K562 (cell line): ENCODE measurements around the gene KCNQ5. TPM values are rescaled to one million over a fixed set of nuclear protein-coding genes. Genes with fewer than 3 reads are reported as not detected.

Source experiments
- ATAC-seq: fragments of 200-7000 bp; cut with Tn5 transposase; 3 replicates; pipeline ENCODE4 v1.9.1; 2020; ENCODE audit warnings: moderate library complexity
- BruUV-seq: library from RNA; stranded (reverse); fragments of 400-500 nt; replicated peaks from 2 replicates; lab custom pipeline; 2021; lab: Mats Ljungman, UMichigan
- CTCF ChIA-PET: fragments of 300-600 bp; formaldehyde crosslinking; extraction: SDS; loops from one replicate; lab custom pipeline; 2021; ENCODE audit warnings: low intra/inter-chr PET ratio; lab: Yijun Ruan, JAX
- POLR2A ChIA-PET: fragments of 300-600, 350-650 bp; sonication (Branson Sonifier 250); formaldehyde crosslinking; extraction: SDS; loops from one replicate; lab custom pipeline; 2021; ENCODE audit warnings: antibody characterized with exemption, inconsistent platforms; lab: Yijun Ruan, JAX
- DNase-seq, 4 experiments: peaks; one replicate each; pipeline versions ENCODE4 v3.0.0 to v3.0.0-alpha.2; 2011 to 2018; ENCODE audit warnings: low spot score in 3 of 4, mixed read lengths in 3 of 4; ENCODE audit errors: extremely low read depth in 1 of 4
- FAIRE-seq: peaks from 2 replicates; lab custom pipeline; 2011; peaks lifted over from hg19 to GRCh38; lab: Jason Lieb, UNC
- H2AFZ ChIP-seq: 2 replicates; pipeline ENCODE4 v1.6.0; 2011; ENCODE audit warnings: low read depth, low read length, control low read depth, inconsistent platforms
- H3K27ac ChIP-seq: fragments of 200-600 bp; 3 replicates; pipeline ENCODE4 v1.8.0; 2011; ENCODE audit warnings: low read depth, mild to moderate bottlenecking, control low read depth, inconsistent platforms, low read length, moderate library complexity, mixed read lengths; ENCODE audit errors: extremely low read depth
- H3K27me3 ChIP-seq, 2 experiments: fragments of 300-600 bp in 1 of 2; 2 replicates in 1 of 2; 3 replicates in 1 of 2; pipeline versions ENCODE4 v1.6.0 to v1.8.0; 2011; ENCODE audit warnings: inconsistent platforms in 2 of 2, low read length in 2 of 2, mild to moderate bottlenecking in 1 of 2, mixed read lengths in 1 of 2, moderate library complexity in 1 of 2; ENCODE audit not compliant: control insufficient read depth in 2 of 2, insufficient read depth in 2 of 2
- H3K36me3 ChIP-seq: fragments of 300-600 bp; 3 replicates; pipeline ENCODE4 v1.8.0; 2011; ENCODE audit warnings: mild to moderate bottlenecking, low read length, inconsistent platforms; ENCODE audit not compliant: control insufficient read depth, insufficient read depth
- H3K4me1 ChIP-seq, 2 experiments: fragments of 200-600 bp in 1 of 2; replicated peaks in 1 of 2; 2 replicates in 1 of 2; 3 replicates in 1 of 2; pipeline versions ENCODE4 v1.5.1 to v1.8.0; 2011; ENCODE audit warnings: inconsistent platforms in 2 of 2, low read length in 2 of 2, mild to moderate bottlenecking in 1 of 2, mixed read lengths in 1 of 2, moderate library complexity in 1 of 2; ENCODE audit not compliant: control insufficient read depth in 2 of 2, insufficient read depth in 2 of 2
- H3K4me2 ChIP-seq: 2 replicates; pipeline ENCODE4 v1.6.1; 2011; ENCODE audit warnings: low read length, control low read depth, inconsistent platforms, mixed read lengths; ENCODE audit not compliant: insufficient read depth
- H3K4me3 ChIP-seq: fragments of 200-600 bp; sonication (generic), shearing (Covaris generic); 2 replicates; pipeline ENCODE4 v1.5.1; 2016; ENCODE audit warnings: control low read depth, inconsistent platforms
- H3K79me2 ChIP-seq: fragments of 200-600 bp; 3 replicates; pipeline ENCODE4 v1.8.0; 2011; ENCODE audit warnings: low read length, inconsistent platforms; ENCODE audit not compliant: control insufficient read depth, insufficient read depth
- H3K9ac ChIP-seq, 2 experiments: 2 replicates each; pipeline versions ENCODE4 v1.6.0 to v1.6.1; 2011; ENCODE audit warnings: low read depth in 2 of 2, low read length in 2 of 2, control low read depth in 1 of 2, inconsistent platforms in 1 of 2, mild to moderate bottlenecking in 1 of 2, mixed read lengths in 1 of 2; ENCODE audit not compliant: insufficient read depth in 1 of 2
- H3K9me1 ChIP-seq: one replicate; pipeline ENCODE4 v1.6.0; 2011; ENCODE audit warnings: inconsistent platforms, mild to moderate bottlenecking, low read length, moderate library complexity; ENCODE audit not compliant: control insufficient read depth, insufficient read depth
- H3K9me3 ChIP-seq: replicated peaks from 2 replicates; pipeline ENCODE4 v1.5.1; 2011; ENCODE audit warnings: low read depth, low read length, inconsistent platforms; ENCODE audit not compliant: control insufficient read depth, insufficient read depth
- H4K20me1 ChIP-seq: replicated peaks from 2 replicates; pipeline ENCODE4 v1.6.1; 2011; ENCODE audit warnings: low read length, inconsistent platforms, mixed read lengths; ENCODE audit not compliant: control insufficient read depth, insufficient read depth
- CREM ChIP-seq: IDR thresholded peaks from 2 replicates; pipeline ENCODE4 v1.6.1; 2014; ENCODE audit warnings: antibody characterized with exemption, low read depth
- ZBTB7A ChIP-seq: IDR thresholded peaks from 2 replicates; pipeline ENCODE4 v1.6.1; 2011; ENCODE audit warnings: low read depth, mild to moderate bottlenecking, low read length, moderate library complexity, borderline replicate concordance; ENCODE audit not compliant: control insufficient read depth
- ZNF785 ChIP-seq: fragments of 250-450 bp; sonication (Bioruptor Pico); IDR thresholded peaks from 2 replicates; pipeline ENCODE4 v1.4.0; 2020; ENCODE audit warnings: mild to moderate bottlenecking
- in situ Hi-C: fragments of 300-500 bp; cut with MboI; formaldehyde crosslinking; loops from 4 replicates; pipeline ENCODE4 v1.15.0; 2018; ENCODE audit warnings: inconsistent platforms, mixed read lengths
- intact Hi-C: fragments of 100-400 bp; cut with micrococcal nuclease; formaldehyde crosslinking; loops from 2 replicates; pipeline ENCODE4 v1.14.2; 2022
- polyA plus RNA-seq, 8 experiments: library from polyadenylated mRNA; depleted of rRNA in 4 of 8; stranded (reverse) in 5 of 8; unstranded in 3 of 8; fragments of >200 nt; fragmentation: Nextera tagmentation in 2 of 8; fragmentation: Illumina TruSeq in 1 of 8; extraction: Ambion mirVana in 2 of 8; extraction: Trizol in 1 of 8; gene quantifications; 2 replicates each; pipeline versions ENCODE4 v1.2.1 to v1.2.3, GENCODE V29; 2011 to 2014; ENCODE audit warnings: inconsistent platforms in 1 of 8, missing spikeins in 1 of 8
- total RNA-seq, 7 experiments: library from RNA; depleted of rRNA in 6 of 7; stranded (reverse); fragments of >200 nt in 6 of 7; fragmentation: Illumina TruSeq in 2 of 7; extraction: Trizol in 2 of 7; gene quantifications; 2 replicates each; pipeline versions ENCODE4 v1.2.1 to v1.2.3, GENCODE V29; 2011 to 2021; ENCODE audit warnings: low replicate concordance in 1 of 7
- TF ChIP-seq, protein P1 (sequence below): sonication (generic); formaldehyde crosslinking; IDR thresholded peaks from 2 replicates; pipeline ENCODE4 v1.8.0; 2022; ENCODE audit warnings: mild to moderate bottlenecking, missing genetic modification reagents
- TF ChIP-seq, protein P2 (sequence below), 2 experiments: fragments of 450-650 bp; formaldehyde crosslinking in 1 of 2; IDR thresholded peaks; 2 replicates each; pipeline versions ENCODE4 v1.4.0 to v1.6.1; 2014 to 2020; ENCODE audit warnings: mild to moderate bottlenecking in 2 of 2, borderline replicate concordance in 1 of 2, low read depth in 1 of 2
- TF ChIP-seq, protein P3 (sequence below), 2 experiments: IDR thresholded peaks; 2 replicates each; pipeline ENCODE4 v1.6.1; 2012; ENCODE audit warnings: improper control_type of control experiment in 2 of 2, low read depth in 2 of 2, low read length in 2 of 2, borderline replicate concordance in 1 of 2
- TF ChIP-seq, protein P4 (sequence below): fragments of 450-650 bp; formaldehyde crosslinking; IDR thresholded peaks from 2 replicates; pipeline ENCODE4 v1.4.0; 2020; ENCODE audit warnings: mild to moderate bottlenecking, mixed read lengths

KCNQ5 gene
- total and polyA plus RNA-seq, 9 of the 15 experiments (the other 6 are each of a cell fraction or from before 2014, with no cell fraction given) = 0.31 to 5.9 (median 2.6) TPM

DNA sequence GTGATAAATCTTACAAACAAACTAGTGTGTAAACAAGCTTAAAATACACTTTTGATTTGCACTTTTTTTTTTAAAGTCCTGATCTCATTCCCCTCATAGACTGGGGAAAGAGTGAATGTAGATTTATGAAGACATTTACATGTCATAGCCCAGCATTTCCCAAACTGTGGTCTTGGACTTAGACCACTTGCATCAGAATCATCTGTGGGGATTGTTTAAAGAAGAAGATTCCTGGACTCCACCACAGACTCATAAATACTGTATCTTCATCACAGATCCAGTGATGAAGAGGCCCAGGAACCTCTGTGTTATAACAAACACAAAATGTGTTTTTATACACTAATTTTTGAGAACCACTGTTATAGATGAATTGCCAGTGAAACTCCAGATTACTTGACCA lies 99.5 kb downstream of the KCNQ5 start:
- intact Hi-C loops (no loop called here), in situ Hi-C loops (no loop called here)
- POLR2A ChIA-PET = no interaction called here
- no peak overlapping the region for H3K27ac ChIP-seq
- H3K79me2 ChIP-seq = no peaks in the 10 kb centered on the region
- no peaks in the 10 kb centered on the region for H3K27me3 ChIP-seq
- no peaks in the 10 kb centered on the region for H3K9me1 ChIP-seq
- no peaks in the 10 kb centered on the region for H4K20me1 ChIP-seq
- no peak overlapping the region for H3K9ac ChIP-seq
- no peaks in the 10 kb centered on the region for H3K36me3 ChIP-seq
- H3K9me3 ChIP-seq = no peaks in the 10 kb centered on the region
- no peak overlapping the region for H2AFZ ChIP-seq
- no peak overlapping the region for H3K4me3 ChIP-seq
- CTCF ChIA-PET = no interaction called here
- no peak overlapping the region for H3K4me2 ChIP-seq
- no peaks in the 10 kb centered on the region for H3K4me1 ChIP-seq
- BruUV-seq = no TSS peak
- no peak for ATAC-seq
- no peak for FAIRE-seq
- no peak for DNase-seq
- TF ChIP-seq, protein P1, sequence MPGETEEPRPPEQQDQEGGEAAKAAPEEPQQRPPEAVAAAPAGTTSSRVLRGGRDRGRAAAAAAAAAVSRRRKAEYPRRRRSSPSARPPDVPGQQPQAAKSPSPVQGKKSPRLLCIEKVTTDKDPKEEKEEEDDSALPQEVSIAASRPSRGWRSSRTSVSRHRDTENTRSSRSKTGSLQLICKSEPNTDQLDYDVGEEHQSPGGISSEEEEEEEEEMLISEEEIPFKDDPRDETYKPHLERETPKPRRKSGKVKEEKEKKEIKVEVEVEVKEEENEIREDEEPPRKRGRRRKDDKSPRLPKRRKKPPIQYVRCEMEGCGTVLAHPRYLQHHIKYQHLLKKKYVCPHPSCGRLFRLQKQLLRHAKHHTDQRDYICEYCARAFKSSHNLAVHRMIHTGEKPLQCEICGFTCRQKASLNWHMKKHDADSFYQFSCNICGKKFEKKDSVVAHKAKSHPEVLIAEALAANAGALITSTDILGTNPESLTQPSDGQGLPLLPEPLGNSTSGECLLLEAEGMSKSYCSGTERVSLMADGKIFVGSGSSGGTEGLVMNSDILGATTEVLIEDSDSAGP = no peak
- TF ChIP-seq ZNF785 (CRISPR knock-in tag) (no peak), CREM (no peak), ZBTB7A (no peak)
- TF ChIP-seq, protein P2, sequence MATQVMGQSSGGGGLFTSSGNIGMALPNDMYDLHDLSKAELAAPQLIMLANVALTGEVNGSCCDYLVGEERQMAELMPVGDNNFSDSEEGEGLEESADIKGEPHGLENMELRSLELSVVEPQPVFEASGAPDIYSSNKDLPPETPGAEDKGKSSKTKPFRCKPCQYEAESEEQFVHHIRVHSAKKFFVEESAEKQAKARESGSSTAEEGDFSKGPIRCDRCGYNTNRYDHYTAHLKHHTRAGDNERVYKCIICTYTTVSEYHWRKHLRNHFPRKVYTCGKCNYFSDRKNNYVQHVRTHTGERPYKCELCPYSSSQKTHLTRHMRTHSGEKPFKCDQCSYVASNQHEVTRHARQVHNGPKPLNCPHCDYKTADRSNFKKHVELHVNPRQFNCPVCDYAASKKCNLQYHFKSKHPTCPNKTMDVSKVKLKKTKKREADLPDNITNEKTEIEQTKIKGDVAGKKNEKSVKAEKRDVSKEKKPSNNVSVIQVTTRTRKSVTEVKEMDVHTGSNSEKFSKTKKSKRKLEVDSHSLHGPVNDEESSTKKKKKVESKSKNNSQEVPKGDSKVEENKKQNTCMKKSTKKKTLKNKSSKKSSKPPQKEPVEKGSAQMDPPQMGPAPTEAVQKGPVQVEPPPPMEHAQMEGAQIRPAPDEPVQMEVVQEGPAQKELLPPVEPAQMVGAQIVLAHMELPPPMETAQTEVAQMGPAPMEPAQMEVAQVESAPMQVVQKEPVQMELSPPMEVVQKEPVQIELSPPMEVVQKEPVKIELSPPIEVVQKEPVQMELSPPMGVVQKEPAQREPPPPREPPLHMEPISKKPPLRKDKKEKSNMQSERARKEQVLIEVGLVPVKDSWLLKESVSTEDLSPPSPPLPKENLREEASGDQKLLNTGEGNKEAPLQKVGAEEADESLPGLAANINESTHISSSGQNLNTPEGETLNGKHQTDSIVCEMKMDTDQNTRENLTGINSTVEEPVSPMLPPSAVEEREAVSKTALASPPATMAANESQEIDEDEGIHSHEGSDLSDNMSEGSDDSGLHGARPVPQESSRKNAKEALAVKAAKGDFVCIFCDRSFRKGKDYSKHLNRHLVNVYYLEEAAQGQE (IDR thresholded peaks at IDR 0.05; ENCODE audit: borderline replicate concordance) = no peak
- TF ChIP-seq, protein P2 (CRISPR knock-in tag; IDR thresholded peaks at IDR 0.05; ENCODE audit: low read depth) = no peak
- TF ChIP-seq, protein P3, sequence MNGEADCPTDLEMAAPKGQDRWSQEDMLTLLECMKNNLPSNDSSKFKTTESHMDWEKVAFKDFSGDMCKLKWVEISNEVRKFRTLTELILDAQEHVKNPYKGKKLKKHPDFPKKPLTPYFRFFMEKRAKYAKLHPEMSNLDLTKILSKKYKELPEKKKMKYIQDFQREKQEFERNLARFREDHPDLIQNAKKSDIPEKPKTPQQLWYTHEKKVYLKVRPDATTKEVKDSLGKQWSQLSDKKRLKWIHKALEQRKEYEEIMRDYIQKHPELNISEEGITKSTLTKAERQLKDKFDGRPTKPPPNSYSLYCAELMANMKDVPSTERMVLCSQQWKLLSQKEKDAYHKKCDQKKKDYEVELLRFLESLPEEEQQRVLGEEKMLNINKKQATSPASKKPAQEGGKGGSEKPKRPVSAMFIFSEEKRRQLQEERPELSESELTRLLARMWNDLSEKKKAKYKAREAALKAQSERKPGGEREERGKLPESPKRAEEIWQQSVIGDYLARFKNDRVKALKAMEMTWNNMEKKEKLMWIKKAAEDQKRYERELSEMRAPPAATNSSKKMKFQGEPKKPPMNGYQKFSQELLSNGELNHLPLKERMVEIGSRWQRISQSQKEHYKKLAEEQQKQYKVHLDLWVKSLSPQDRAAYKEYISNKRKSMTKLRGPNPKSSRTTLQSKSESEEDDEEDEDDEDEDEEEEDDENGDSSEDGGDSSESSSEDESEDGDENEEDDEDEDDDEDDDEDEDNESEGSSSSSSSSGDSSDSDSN (IDR thresholded peaks at IDR 0.05; ENCODE audit: borderline replicate concordance in 1 of 2, low read depth in 2 of 2, low read length in 2 of 2) = no peak
- TF ChIP-seq, protein P4, sequence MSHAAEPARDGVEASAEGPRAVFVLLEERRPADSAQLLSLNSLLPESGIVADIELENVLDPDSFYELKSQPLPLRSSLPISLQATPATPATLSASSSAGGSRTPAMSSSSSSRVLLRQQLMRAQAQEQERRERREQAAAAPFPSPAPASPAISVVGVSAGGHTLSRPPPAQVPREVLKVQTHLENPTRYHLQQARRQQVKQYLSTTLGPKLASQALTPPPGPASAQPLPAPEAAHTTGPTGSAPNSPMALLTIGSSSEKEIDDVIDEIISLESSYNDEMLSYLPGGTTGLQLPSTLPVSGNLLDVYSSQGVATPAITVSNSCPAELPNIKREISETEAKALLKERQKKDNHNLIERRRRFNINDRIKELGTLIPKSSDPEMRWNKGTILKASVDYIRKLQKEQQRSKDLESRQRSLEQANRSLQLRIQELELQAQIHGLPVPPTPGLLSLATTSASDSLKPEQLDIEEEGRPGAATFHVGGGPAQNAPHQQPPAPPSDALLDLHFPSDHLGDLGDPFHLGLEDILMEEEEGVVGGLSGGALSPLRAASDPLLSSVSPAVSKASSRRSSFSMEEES (CRISPR knock-in tag) = no peak
